Trophoblast cell (in vitro differentiated cells and primary cell): ENCODE data around the gene GPRC5D.
A peak's percentile ranks its signal among the peaks of the same experiment; 100 is the strongest.

ENCODE experiments used
- DNase-seq, 2 donors: peaks; one replicate each; pipeline ENCODE4 v3.0.0-alpha.2; 2016
- H2AFZ ChIP-seq: 2 replicates; pipeline ENCODE4 v1.6.1; 2013; ENCODE audit warnings: low read length, moderate library complexity, mild to moderate bottlenecking; ENCODE audit not compliant: insufficient read depth, poor library complexity
- H2AK5ac ChIP-seq: 2 replicates; pipeline ENCODE4 v1.6.1; 2013; ENCODE audit warnings: mild to moderate bottlenecking, low read length
- H2BK120ac ChIP-seq: 2 replicates; pipeline ENCODE4 v1.6.1; 2013; ENCODE audit warnings: low read length, mild to moderate bottlenecking, moderate library complexity; ENCODE audit not compliant: insufficient read depth, poor library complexity
- H2BK12ac ChIP-seq: 2 replicates; pipeline ENCODE4 v1.6.1; 2013; ENCODE audit warnings: mild to moderate bottlenecking, low read length, moderate library complexity
- H2BK5ac ChIP-seq: 2 replicates; pipeline ENCODE4 v1.6.1; 2013; ENCODE audit warnings: low read length, low read depth, moderate library complexity, mild to moderate bottlenecking; ENCODE audit not compliant: poor library complexity
- H3K14ac ChIP-seq: 2 replicates; pipeline ENCODE4 v1.6.1; 2013; ENCODE audit warnings: mild to moderate bottlenecking, low read length
- H3K18ac ChIP-seq: 2 replicates; pipeline ENCODE4 v1.6.1; 2013; ENCODE audit warnings: mild to moderate bottlenecking, low read length
- H3K23ac ChIP-seq: 2 replicates; pipeline ENCODE4 v1.6.1; 2013; ENCODE audit warnings: low read length
- H3K27ac ChIP-seq: 2 replicates; pipeline ENCODE4 v1.5.1; 2013; ENCODE audit warnings: low read depth, mild to moderate bottlenecking, inconsistent platforms, low read length, moderate library complexity
- H3K27me3 ChIP-seq: 2 replicates; pipeline ENCODE4 v1.6.1; 2013; ENCODE audit warnings: inconsistent platforms, mild to moderate bottlenecking, low read length, moderate library complexity; ENCODE audit not compliant: insufficient read depth
- H3K36me3 ChIP-seq, 2 experiments: 1 replicate in 1 of 2; 2 replicates in 1 of 2; pipeline ENCODE4 v1.6.1; 2013; ENCODE audit warnings: low read length in 2 of 2, mild to moderate bottlenecking in 2 of 2, moderate library complexity in 1 of 2; ENCODE audit not compliant: insufficient read depth in 2 of 2, control insufficient read depth in 1 of 2
- H3K4ac ChIP-seq: 2 replicates; pipeline ENCODE4 v1.6.1; 2013; ENCODE audit warnings: low read depth, mild to moderate bottlenecking, low read length, moderate library complexity
- H3K4me1 ChIP-seq, 2 experiments: 1 replicate in 1 of 2; 2 replicates in 1 of 2; pipeline ENCODE4 v1.6.1; 2013; ENCODE audit warnings: low read length in 2 of 2, mild to moderate bottlenecking in 2 of 2, moderate library complexity in 1 of 2; ENCODE audit not compliant: insufficient read depth in 2 of 2, control insufficient read depth in 1 of 2
- H3K4me2 ChIP-seq: 2 replicates; pipeline ENCODE4 v1.6.1; 2013; ENCODE audit warnings: inconsistent platforms, mild to moderate bottlenecking, low read length, moderate library complexity
- H3K4me3 ChIP-seq: 2 replicates; pipeline ENCODE4 v1.5.1; 2013; ENCODE audit warnings: mild to moderate bottlenecking, low read depth, low read length, inconsistent platforms
- H3K79me1 ChIP-seq: one replicate; pipeline ENCODE4 v1.6.1; 2013; ENCODE audit warnings: low read length
- H3K79me2 ChIP-seq: 2 replicates; pipeline ENCODE4 v1.6.1; 2013; ENCODE audit warnings: low read length, mild to moderate bottlenecking; ENCODE audit not compliant: control insufficient read depth, insufficient read depth, poor library complexity
- H3K9ac ChIP-seq: 2 replicates; pipeline ENCODE4 v1.6.1; 2013; ENCODE audit warnings: mild to moderate bottlenecking, low read length
- H3K9me3 ChIP-seq: 2 replicates; pipeline ENCODE4 v1.6.1; 2013; ENCODE audit warnings: low read depth, mild to moderate bottlenecking, control low read depth, inconsistent platforms, low read length; ENCODE audit not compliant: insufficient read depth
- H4K12ac ChIP-seq: 2 replicates; pipeline ENCODE4 v1.6.1; 2013; ENCODE audit warnings: low read depth, mild to moderate bottlenecking, low read length, moderate library complexity
- H4K8ac ChIP-seq: 2 replicates; pipeline ENCODE4 v1.6.1; 2013; ENCODE audit warnings: low read depth, mild to moderate bottlenecking, low read length, moderate library complexity
- H4K91ac ChIP-seq: one replicate; pipeline ENCODE4 v1.6.1; 2013; ENCODE audit warnings: low read depth, mild to moderate bottlenecking, low read length, moderate library complexity
- WGBS: extraction: QIAGEN DNeasy Blood & Tissue Kit; methylation state at CpG from one replicate; pipeline ENCODE4 v1.1.7; 2013; ENCODE audit warnings: missing lambda C conversion rate; ENCODE audit not compliant: insufficient read length, insufficient coverage; ENCODE audit errors: extremely low coverage; 5-methylcytosine and 5-hydroxymethylcytosine counted together

GPRC5D gene

DNA sequence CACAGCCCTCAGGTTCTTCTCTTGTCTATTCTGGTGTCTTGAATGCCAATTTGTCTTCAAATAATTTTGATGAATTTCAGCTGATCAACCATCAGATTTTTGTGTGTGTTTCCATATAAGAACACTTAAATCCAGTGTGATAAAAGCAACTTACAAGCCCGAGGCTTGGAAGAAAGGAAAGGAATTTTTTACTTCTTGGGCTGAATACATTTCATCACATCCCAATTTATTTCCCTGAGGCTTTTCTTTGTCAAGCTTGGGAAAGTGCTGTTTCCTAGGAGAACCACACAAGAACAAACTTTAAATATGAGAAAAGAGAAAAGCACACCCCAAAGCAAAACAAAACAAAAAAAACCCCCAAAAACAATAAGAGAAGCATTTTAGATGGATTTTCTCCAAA is 26.6 kb downstream of the GPRC5D start:
- Histone ChIP-seq H4K12ac (no peak overlapping the region), H2BK120ac (no peak overlapping the region), H3K9ac (no peak overlapping the region), H2BK12ac (no peak overlapping the region), H4K91ac (no peak overlapping the region), H3K18ac (no peak overlapping the region), H2AK5ac (no peak overlapping the region), H3K36me3 (peaks cover 0 to 6% of the 10 kb centered on the region in 2 experiments), H3K27me3 (no peaks in the 10 kb centered on the region), H3K4me3 (no peak overlapping the region), H3K4me2 (no peak overlapping the region), H2AFZ (no peak overlapping the region), H3K23ac (no peak overlapping the region), H3K9me3 (peaks cover 2% of the 10 kb centered on the region), H3K4ac (no peak overlapping the region), H4K8ac (no peak overlapping the region), H3K4me1 (peaks cover 10 to 13% of the 10 kb centered on the region in 2 experiments), H2BK5ac (no peak overlapping the region), H3K27ac (no peak overlapping the region), H3K79me2 (no peaks in the 10 kb centered on the region), H3K79me1 (peaks cover 12% of the 10 kb centered on the region), H3K14ac (no peak overlapping the region)
- DNase-seq, result no peak
- WGBS, result no CpG with 5 or more reads among the region's 1 CpG

DNA sequence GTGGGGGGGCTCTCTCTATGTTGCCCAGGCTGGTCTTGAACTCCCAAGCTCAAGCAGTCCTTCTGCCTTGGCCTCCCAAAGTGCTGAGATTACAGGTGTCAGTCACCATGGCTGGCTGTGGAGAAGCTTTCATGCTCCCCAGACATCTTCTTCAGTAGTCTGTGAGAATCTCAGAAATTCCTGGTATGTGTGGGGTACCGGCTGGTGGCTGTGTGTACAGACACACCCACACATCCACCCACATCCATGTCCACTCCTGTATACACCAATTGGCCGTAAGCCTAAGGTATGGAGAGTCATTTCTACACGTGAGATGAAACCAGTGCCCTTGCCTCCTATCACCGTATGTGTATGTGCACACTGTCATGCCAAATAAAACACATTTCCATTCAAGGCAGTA is 27.8 kb downstream of the GPRC5D start:
- Histone ChIP-seq H2BK5ac (no peak overlapping the region), H3K36me3 (peaks cover 0 to 3% of the 10 kb centered on the region in 2 experiments), H2AK5ac (no peak overlapping the region), H3K14ac (no peak overlapping the region), H3K23ac (peak overlapping the region; percentile 7), H2BK12ac (peak overlapping the region; percentile 18), H3K9ac (no peak overlapping the region), H3K9me3 (no peaks in the 10 kb centered on the region), H3K4me1 (peaks cover 7 to 10% of the 10 kb centered on the region in 2 experiments), H3K4me2 (no peak overlapping the region), H2AFZ (no peak overlapping the region), H4K12ac (no peak overlapping the region), H3K79me2 (no peaks in the 10 kb centered on the region), H3K27ac (no peak overlapping the region), H3K27me3 (no peaks in the 10 kb centered on the region), H4K8ac (no peak overlapping the region), H4K91ac (no peak overlapping the region), H3K18ac (no peak overlapping the region), H3K79me1 (peaks cover 12% of the 10 kb centered on the region), H3K4me3 (no peak overlapping the region), H2BK120ac (no peak overlapping the region), H3K4ac (no peak overlapping the region)
- no CpG with 5 or more reads among the region's 4 CpGs for WGBS
- no peak for DNase-seq

DNA sequence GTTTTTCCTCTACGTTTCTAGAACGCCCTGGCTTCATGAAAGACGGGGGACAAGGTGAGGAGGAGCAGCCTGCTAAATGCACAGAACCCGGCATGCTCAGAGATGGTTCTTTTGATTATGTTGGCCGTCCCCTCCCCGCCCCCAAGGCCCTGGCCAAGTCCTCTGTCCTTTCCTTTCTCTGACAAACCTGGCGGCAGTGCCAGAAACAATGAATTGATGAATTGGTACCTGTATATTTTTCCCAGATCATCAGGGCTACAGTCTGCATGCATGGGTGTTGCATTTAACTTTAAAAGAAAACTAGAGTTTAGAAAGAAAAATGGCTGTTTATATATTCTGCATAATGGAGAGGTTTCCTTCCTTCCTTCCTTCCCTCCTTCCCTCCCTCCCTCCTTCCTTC is 29.0 kb downstream of the GPRC5D start:
- Histone ChIP-seq H2BK5ac (no peak overlapping the region), H2BK12ac (no peak overlapping the region), H3K36me3 (peaks cover 0 to 7% of the 10 kb centered on the region in 2 experiments), H2AK5ac (no peak overlapping the region), H3K27me3 (no peaks in the 10 kb centered on the region), H3K18ac (no peak overlapping the region), H3K9me3 (no peaks in the 10 kb centered on the region), H3K79me1 (peaks cover 12% of the 10 kb centered on the region), H2BK120ac (no peak overlapping the region), H4K8ac (no peak overlapping the region), H3K4me2 (no peak overlapping the region), H4K91ac (no peak overlapping the region), H2AFZ (no peak overlapping the region), H3K4me3 (no peak overlapping the region), H3K23ac (no peak overlapping the region), H3K9ac (no peak overlapping the region), H3K27ac (no peak overlapping the region), H3K79me2 (no peaks in the 10 kb centered on the region), H3K14ac (no peak overlapping the region), H3K4me1 (peaks cover 7 to 10% of the 10 kb centered on the region in 2 experiments), H4K12ac (no peak overlapping the region), H3K4ac (no peak overlapping the region)
- no CpG with 5 or more reads among the region's 7 CpGs for WGBS
- no peak for DNase-seq

DNA sequence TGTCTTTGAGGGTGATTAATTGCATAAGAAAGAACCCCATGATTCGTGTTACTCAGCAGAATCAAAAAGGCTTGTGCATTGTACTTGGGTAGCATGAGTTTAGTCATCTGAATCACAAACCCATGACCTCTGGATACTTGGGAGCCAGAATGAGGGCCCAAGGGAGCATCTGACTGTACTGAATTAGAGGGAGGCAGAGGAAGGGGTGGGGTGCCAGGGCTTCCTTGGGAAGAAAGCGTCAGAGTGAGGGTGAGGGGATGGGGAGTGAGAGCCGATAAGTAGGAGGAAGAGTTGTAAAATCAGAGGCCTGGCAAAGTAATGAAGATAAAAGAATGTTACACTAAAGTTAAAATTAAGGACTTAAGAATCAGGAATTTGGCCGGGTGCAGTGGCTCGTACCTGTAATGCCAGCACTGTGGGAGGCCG is 29.8 kb downstream of the GPRC5D start:
- no CpG with 5 or more reads among the region's 6 CpGs for WGBS

More for the DNA sequence above, 29.8 kb downstream of the GPRC5D start:
- no peaks in the 10 kb centered on the region for H3K79me2 ChIP-seq
- H3K4me1 ChIP-seq, result peaks cover 7 to 10% of the 10 kb centered on the region in 2 experiments
- no peak overlapping the region for H2BK12ac ChIP-seq
- no peak overlapping the region for H2BK5ac ChIP-seq
- H3K14ac ChIP-seq, result no peak overlapping the region
- no peak overlapping the region for H3K18ac ChIP-seq
- H3K4me3 ChIP-seq, result no peak overlapping the region
- no peak overlapping the region for H4K12ac ChIP-seq
- H3K36me3 ChIP-seq, result peaks cover 2 to 7% of the 10 kb centered on the region in 2 experiments
- no peak overlapping the region for H2AFZ ChIP-seq
- H2AK5ac ChIP-seq, result no peak overlapping the region
- no peak overlapping the region for H3K9ac ChIP-seq
- no peak overlapping the region for H3K4me2 ChIP-seq
- H3K27me3 ChIP-seq, result no peaks in the 10 kb centered on the region
- peak overlapping the region; percentile 34 for H4K91ac ChIP-seq
- no peaks in the 10 kb centered on the region for H3K9me3 ChIP-seq
- H3K4ac ChIP-seq, result no peak overlapping the region
- no peak overlapping the region for H4K8ac ChIP-seq
- H3K79me1 ChIP-seq, result peaks cover 8% of the 10 kb centered on the region
- no peak overlapping the region for H2BK120ac ChIP-seq
- no peak overlapping the region for H3K27ac ChIP-seq
- no peak for DNase-seq
- no peak overlapping the region for H3K23ac ChIP-seq
